Upper lobe of right lung (tissue), 1 donor: ENCODE data around the gene ARMCX5. TPM values are rescaled to one million over a fixed set of nuclear protein-coding genes. Genes with fewer than 3 reads are reported as not detected.

Source experiments
- ATAC-seq: fragments of 200-7000 bp; cut with Tn5 transposase; one replicate; pipeline ENCODE4 v1.9.1; 2020; ENCODE audit warnings: mild to moderate bottlenecking, moderate library complexity
- DNase-seq: peaks from one replicate; pipeline ENCODE4 v3.0.0-alpha.2; 2020
- H3K27ac ChIP-seq: fragments of 200-600 bp; one replicate; pipeline ENCODE4 v1.8.0; 2022
- H3K27me3 ChIP-seq: fragments of 200-600 bp; one replicate; pipeline ENCODE4 v1.8.0; 2022; ENCODE audit warnings: mild to moderate bottlenecking
- H3K36me3 ChIP-seq: fragments of 200-600 bp; one replicate; pipeline ENCODE4 v1.8.0; 2022
- H3K4me1 ChIP-seq: fragments of 200-600 bp; one replicate; pipeline ENCODE4 v1.8.0; 2022
- H3K4me3 ChIP-seq: fragments of 200-600 bp; one replicate; pipeline ENCODE4 v1.8.0; 2022; ENCODE audit warnings: mild to moderate bottlenecking
- H3K9me3 ChIP-seq: fragments of 200-600 bp; one replicate; pipeline ENCODE4 v1.8.0; 2022
- CTCF ChIP-seq: fragments of 200-600 bp; IDR thresholded peaks from one replicate; pipeline ENCODE4 v1.8.0; 2022; ENCODE audit warnings: antibody characterized with exemption
- intact Hi-C: fragments of 100-400 bp; cut with DNase I; formaldehyde crosslinking; loops from one replicate; pipeline ENCODE4 v1.11.0; 2022
- long read RNA-seq: library from polyadenylated mRNA; unstranded; transcript quantifications from one replicate; pipeline ENCODE4 v2.0.0, GENCODE V29; 2021
- total RNA-seq: library from RNA; stranded (reverse); fragmentation: NEBNext Ultra II Directional; extraction: Animal tissue kit (Norgen Biotek cat#: 25700); gene quantifications from one replicate; pipeline ENCODE4 v1.2.1, GENCODE V29; 2021
- donor health status: DM: no; HTN: yes; CAD: no; lungs with severe emphysema.

The ARMCX5 gene
- 9.4 TPM for total RNA-seq
- long read RNA-seq, partial matches to known transcripts: 3 of 12 reads
- long read RNA-seq, other reads (novel, unspliced or antisense): 4 of 12 reads

GRCh38 chrX:102599084-102599950 is at the start of gene ARMCX5:
TSS of gene ARMCX5 (plus strand) at chrX:102599515. CDS start at chrX:102602142, 2,627 bp downstream.
- Histone ChIP-seq H3K4me3 (peak within 1 kb of the TSS; percentile 61), H3K4me1 (no peaks in the 10 kb centered on the region), H3K36me3 (no peaks in the 10 kb centered on the region), H3K27me3 (no peaks in the 10 kb centered on the region), H3K27ac (peak within 1 kb of the TSS; percentile 84), H3K9me3 (no peaks in the 10 kb centered on the region)
- peak; percentile 99 for ATAC-seq
- TF ChIP-seq CTCF: no peak
- DNase-seq: peak; percentile 79
- intact Hi-C loops: no loop called here

GRCh38 chrX:102558607-102559006 is 40.7 kb upstream of the ARMCX5 start:
- Histone ChIP-seq H3K27ac (no peak overlapping the region), H3K4me1 (no peaks in the 10 kb centered on the region), H3K36me3 (no peaks in the 10 kb centered on the region), H3K27me3 (no peaks in the 10 kb centered on the region), H3K4me3 (no peak overlapping the region), H3K9me3 (no peaks in the 10 kb centered on the region)
- no peak for TF ChIP-seq CTCF
- DNase-seq: no peak
- no peak for ATAC-seq
- intact Hi-C loops: no loop called here

GRCh38 chrX:102560423-102561068 is 38.8 kb upstream of the ARMCX5 start:
- no peaks in the 10 kb centered on the region for H3K9me3 ChIP-seq
- ATAC-seq (no peak), DNase-seq (no peak)
- TF ChIP-seq CTCF: no peak
- H3K36me3 ChIP-seq: no peaks in the 10 kb centered on the region
- intact Hi-C loops: no loop called here
- H3K27me3 ChIP-seq: no peaks in the 10 kb centered on the region
- no peaks in the 10 kb centered on the region for H3K4me1 ChIP-seq
- no peak overlapping the region for H3K27ac ChIP-seq
- no peak overlapping the region for H3K4me3 ChIP-seq

GRCh38 chrX:102580891-102581290 is 18.4 kb upstream of the ARMCX5 start:
- ATAC-seq: no peak
- TF ChIP-seq CTCF: no peak
- no peak overlapping the region for H3K27ac ChIP-seq
- H3K4me3 ChIP-seq: no peak overlapping the region
- intact Hi-C loops: no loop called here
- DNase-seq: no peak
- no peaks in the 10 kb centered on the region for H3K4me1 ChIP-seq
- H3K27me3 ChIP-seq: no peaks in the 10 kb centered on the region
- H3K9me3 ChIP-seq: no peaks in the 10 kb centered on the region
- H3K36me3 ChIP-seq: no peaks in the 10 kb centered on the region

- no peaks in the 10 kb centered on the region for H3K4me1 ChIP-seq
- no peak for ATAC-seq
- H3K27ac ChIP-seq: no peak overlapping the region
- TF ChIP-seq CTCF: no peak
- no peak overlapping the region for H3K4me3 ChIP-seq
- H3K27me3 ChIP-seq: no peaks in the 10 kb centered on the region
- no peaks in the 10 kb centered on the region for H3K36me3 ChIP-seq
- no peaks in the 10 kb centered on the region for H3K9me3 ChIP-seq
- DNase-seq: no peak
- intact Hi-C loops: no loop called here
These were observed 5.9 kb upstream of the ARMCX5 start for GRCh38 chrX:102593367-102593766.
